ES-I3 (cell line): ENCODE results near the gene WDR7.

Experiments used
- H3K36me3 ChIP-seq: 2 replicates; pipeline ENCODE4 v1.6.1; 2013; ENCODE audit warnings: mild to moderate bottlenecking, low read length, control low read depth, moderate library complexity; ENCODE audit not compliant: insufficient read depth
- H3K4me1 ChIP-seq: 2 replicates; pipeline ENCODE4 v1.6.1; 2013; ENCODE audit warnings: mild to moderate bottlenecking, control low read depth, low read length; ENCODE audit not compliant: insufficient read depth
- H3K9ac ChIP-seq: 2 replicates; pipeline ENCODE4 v1.6.1; 2013; ENCODE audit warnings: low read depth, mild to moderate bottlenecking, low read length, moderate library complexity
- H3K9me3 ChIP-seq: 2 replicates; pipeline ENCODE4 v1.6.1; 2013; ENCODE audit warnings: mild to moderate bottlenecking, low read length, moderate library complexity; ENCODE audit not compliant: control insufficient read depth, insufficient read depth

Gene WDR7

GRCh38 chr18:56953428-56954198 lies 302.5 kb downstream of the WDR7 start:
- Histone ChIP-seq H3K4me1 (peaks cover 4% of the 10 kb centered on the region; the same call in 1 of the 2 replicates), H3K9me3 (no peaks in the 10 kb centered on the region), H3K36me3 (no peaks in the 10 kb centered on the region), H3K9ac (no peak overlapping the region)

GRCh38 chr18:56955490-56955889 lies 304.3 kb downstream of the WDR7 start:
- no peak overlapping the region for H3K9ac ChIP-seq
- H3K36me3 ChIP-seq, result no peaks in the 10 kb centered on the region
- H3K9me3 ChIP-seq, result no peaks in the 10 kb centered on the region
- peaks cover 13% of the 10 kb centered on the region; the same call in 1 of the 2 replicates for H3K4me1 ChIP-seq

GRCh38 chr18:56959120-56959519 lies 308.0 kb downstream of the WDR7 start:
- peaks cover 10% of the 10 kb centered on the region; the same call in 1 of the 2 replicates for H3K4me1 ChIP-seq
- no peaks in the 10 kb centered on the region for H3K9me3 ChIP-seq
- no peaks in the 10 kb centered on the region for H3K36me3 ChIP-seq
- no peak overlapping the region for H3K9ac ChIP-seq

GRCh38 chr18:56962322-56962721 lies 311.2 kb downstream of the WDR7 start:
- Histone ChIP-seq H3K9me3 (no peaks in the 10 kb centered on the region), H3K9ac (no peak overlapping the region), H3K36me3 (no peaks in the 10 kb centered on the region; the same call in 1 of the 2 replicates), H3K4me1 (peaks cover 14% of the 10 kb centered on the region; the same call in 1 of the 2 replicates)

GRCh38 chr18:56967035-56967434 lies 315.9 kb downstream of the WDR7 start:
- no peaks in the 10 kb centered on the region for H3K9me3 ChIP-seq
- peaks cover 5% of the 10 kb centered on the region; the same call in 1 of the 2 replicates for H3K4me1 ChIP-seq

GRCh38 chr18:56973487-56973886 lies 322.3 kb downstream of the WDR7 start:
- Histone ChIP-seq H3K36me3 (no peaks in the 10 kb centered on the region), H3K9me3 (no peaks in the 10 kb centered on the region), H3K4me1 (peaks cover 5% of the 10 kb centered on the region), H3K9ac (no peak overlapping the region)

More at GRCh38 chr18:56967035-56967434, 315.9 kb downstream of the WDR7 start:
- Histone ChIP-seq H3K36me3 (no peaks in the 10 kb centered on the region; the same call in 1 of the 2 replicates), H3K9ac (no peak overlapping the region)

GRCh38 chr18:56974141-56974540 lies 323.0 kb downstream of the WDR7 start:
- peaks cover 5% of the 10 kb centered on the region for H3K4me1 ChIP-seq
- no peaks in the 10 kb centered on the region for H3K36me3 ChIP-seq
- H3K9me3 ChIP-seq, result no peaks in the 10 kb centered on the region
- H3K9ac ChIP-seq, result no peak overlapping the region

GRCh38 chr18:56975276-56975675 lies 324.1 kb downstream of the WDR7 start:
- no peaks in the 10 kb centered on the region for H3K36me3 ChIP-seq
- H3K4me1 ChIP-seq, result peaks cover 5% of the 10 kb centered on the region

GRCh38 chr18:56977309-56977708 lies 326.1 kb downstream of the WDR7 start:
- H3K36me3 ChIP-seq, result no peaks in the 10 kb centered on the region
- no peak overlapping the region for H3K9ac ChIP-seq
- H3K9me3 ChIP-seq, result no peaks in the 10 kb centered on the region
- H3K4me1 ChIP-seq, result peaks cover 5% of the 10 kb centered on the region

More at GRCh38 chr18:56975276-56975675, 324.1 kb downstream of the WDR7 start:
- no peaks in the 10 kb centered on the region for H3K9me3 ChIP-seq
- no peak overlapping the region for H3K9ac ChIP-seq

- Histone ChIP-seq H3K9ac (no peak overlapping the region), H3K4me1 (peaks cover 9% of the 10 kb centered on the region), H3K9me3 (no peaks in the 10 kb centered on the region), H3K36me3 (no peaks in the 10 kb centered on the region)
These were observed 326.6 kb downstream of the WDR7 start for GRCh38 chr18:56977771-56978170.

- Histone ChIP-seq H3K9me3 (no peaks in the 10 kb centered on the region), H3K36me3 (no peaks in the 10 kb centered on the region), H3K4me1 (peaks cover 12% of the 10 kb centered on the region), H3K9ac (no peak overlapping the region)
These were observed 329.0 kb downstream of the WDR7 start for GRCh38 chr18:56980151-56980550.

- Histone ChIP-seq H3K9ac (no peak overlapping the region), H3K36me3 (no peaks in the 10 kb centered on the region), H3K4me1 (peaks cover 22% of the 10 kb centered on the region), H3K9me3 (no peaks in the 10 kb centered on the region)
These were observed 331.6 kb downstream of the WDR7 start for GRCh38 chr18:56982766-56983165.

- H3K9ac ChIP-seq, result no peak overlapping the region
- peaks cover 22% of the 10 kb centered on the region for H3K4me1 ChIP-seq
- no peaks in the 10 kb centered on the region for H3K36me3 ChIP-seq
- H3K9me3 ChIP-seq, result no peaks in the 10 kb centered on the region
These were observed 332.3 kb downstream of the WDR7 start for GRCh38 chr18:56983275-56983992.

- Histone ChIP-seq H3K9me3 (no peaks in the 10 kb centered on the region), H3K4me1 (peaks cover 22% of the 10 kb centered on the region), H3K36me3 (no peaks in the 10 kb centered on the region)
These were observed 333.6 kb downstream of the WDR7 start for GRCh38 chr18:56984731-56985130.

GRCh38 chr18:56986829-56987228 lies 335.7 kb downstream of the WDR7 start:
- H3K9ac ChIP-seq, result peak overlapping the region; percentile 35
- no peaks in the 10 kb centered on the region for H3K9me3 ChIP-seq
- H3K4me1 ChIP-seq, result peaks cover 22% of the 10 kb centered on the region
- no peaks in the 10 kb centered on the region for H3K36me3 ChIP-seq

More at GRCh38 chr18:56984731-56985130, 333.6 kb downstream of the WDR7 start:
- no peak overlapping the region for H3K9ac ChIP-seq
